Measurements from ENCODE around the gene HAUS3. TPM values are rescaled to one million over a fixed set of nuclear protein-coding genes. Genes with fewer than 3 reads are reported as not detected.

The HAUS3 gene
- total RNA-seq, 4 donors from 2014 or later, result 9.5 to 27.6 (median 10.8) TPM

- DNase-seq (ENCODE audit: low spot score) (no peak), ATAC-seq (ENCODE audit: low FRiP score) (no peak)
- no peak for TF ChIP-seq CTCF (IDR thresholded peaks at IDR 0.05)
Observed at GRCh38 chr4:2270341-2271165, 28.6 kb upstream of the HAUS3 start.

- DNase-seq (ENCODE audit: low spot score), result no peak
- no peak for ATAC-seq (ENCODE audit: low FRiP score)
- TF ChIP-seq CTCF (IDR thresholded peaks at IDR 0.05), result no peak
Observed at GRCh38 chr4:2269618-2270163, 27.8 kb upstream of the HAUS3 start.

- DNase-seq (ENCODE audit: low spot score), result no peak
- ATAC-seq (ENCODE audit: low FRiP score), result no peak
- no peak for TF ChIP-seq CTCF (IDR thresholded peaks at IDR 0.05)
Observed at GRCh38 chr4:2269206-2269531, 27.2 kb upstream of the HAUS3 start.

GRCh38 chr4:2268357-2269205, 26.7 kb upstream of the HAUS3 start:
- DNase-seq (ENCODE audit: low spot score) (no peak), ATAC-seq (ENCODE audit: low FRiP score) (no peak)
- no peak for TF ChIP-seq CTCF (IDR thresholded peaks at IDR 0.05)

- TF ChIP-seq CTCF (IDR thresholded peaks at IDR 0.05), result no peak
- ATAC-seq (ENCODE audit: low FRiP score), result no peak
Observed at GRCh38 chr4:2267841-2268240, 25.9 kb upstream of the HAUS3 start.

GRCh38 chr4:2267320-2267811, 25.4 kb upstream of the HAUS3 start:
- ATAC-seq (ENCODE audit: low FRiP score) (no peak), DNase-seq (ENCODE audit: low spot score) (no peak)
- no peak for TF ChIP-seq CTCF (IDR thresholded peaks at IDR 0.05)

More at GRCh38 chr4:2267841-2268240, 25.9 kb upstream of the HAUS3 start:
- DNase-seq (ENCODE audit: low spot score), result no peak
